Measurements from ENCODE around the gene PTGES3L.

DNA sequence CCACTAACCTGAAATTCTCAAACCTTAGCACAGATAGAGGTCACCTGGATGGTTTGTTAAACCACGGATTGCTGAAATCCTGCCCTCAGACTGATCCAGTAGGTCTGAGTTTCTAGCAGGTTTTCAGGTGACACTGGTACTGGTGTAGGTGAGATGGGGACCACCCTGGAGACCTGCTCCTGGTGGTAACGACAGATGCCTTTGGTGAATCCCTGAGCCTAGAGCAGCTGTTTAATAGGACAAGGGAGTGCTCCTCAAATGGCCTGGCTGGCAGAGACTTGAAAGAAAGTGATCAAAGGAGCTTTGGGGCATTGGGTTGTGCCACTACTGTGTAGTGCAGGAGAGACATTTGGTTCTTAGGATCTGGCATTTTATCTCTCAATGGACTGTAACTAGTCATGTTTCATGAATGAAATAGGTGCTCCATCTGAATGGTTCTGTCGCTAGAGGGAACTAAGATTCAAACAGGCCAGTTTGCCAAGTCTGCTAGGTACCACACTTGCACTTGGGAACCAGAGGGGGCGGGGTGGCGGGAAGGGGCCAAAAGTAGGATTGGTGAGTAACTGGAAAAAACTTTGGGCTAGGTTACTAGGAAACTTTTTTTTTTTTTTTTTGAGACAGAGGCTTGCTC lies 23.8 kb upstream of the PTGES3L start:
- TF ChIP-seq, protein P1, sequence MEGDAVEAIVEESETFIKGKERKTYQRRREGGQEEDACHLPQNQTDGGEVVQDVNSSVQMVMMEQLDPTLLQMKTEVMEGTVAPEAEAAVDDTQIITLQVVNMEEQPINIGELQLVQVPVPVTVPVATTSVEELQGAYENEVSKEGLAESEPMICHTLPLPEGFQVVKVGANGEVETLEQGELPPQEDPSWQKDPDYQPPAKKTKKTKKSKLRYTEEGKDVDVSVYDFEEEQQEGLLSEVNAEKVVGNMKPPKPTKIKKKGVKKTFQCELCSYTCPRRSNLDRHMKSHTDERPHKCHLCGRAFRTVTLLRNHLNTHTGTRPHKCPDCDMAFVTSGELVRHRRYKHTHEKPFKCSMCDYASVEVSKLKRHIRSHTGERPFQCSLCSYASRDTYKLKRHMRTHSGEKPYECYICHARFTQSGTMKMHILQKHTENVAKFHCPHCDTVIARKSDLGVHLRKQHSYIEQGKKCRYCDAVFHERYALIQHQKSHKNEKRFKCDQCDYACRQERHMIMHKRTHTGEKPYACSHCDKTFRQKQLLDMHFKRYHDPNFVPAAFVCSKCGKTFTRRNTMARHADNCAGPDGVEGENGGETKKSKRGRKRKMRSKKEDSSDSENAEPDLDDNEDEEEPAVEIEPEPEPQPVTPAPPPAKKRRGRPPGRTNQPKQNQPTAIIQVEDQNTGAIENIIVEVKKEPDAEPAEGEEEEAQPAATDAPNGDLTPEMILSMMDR (IDR thresholded peaks at IDR 0.05) = no peak
- TF ChIP-seq POLR2A (IDR thresholded peaks at IDR 0.05) (no peak), POLR2AphosphoS5 (IDR thresholded peaks at IDR 0.05) (no peak)
